A172 (cell line): Measurements from ENCODE around the gene TMEM80. TPM values are rescaled to one million over a fixed set of nuclear protein-coding genes. Genes with fewer than 3 reads are reported as not detected.
"Not testable (repeated sequence)": the region's sequence is repeated elsewhere in the genome, so short reads cannot be mapped to it uniquely, and the experiment has no call there.

Experiments
- DNase-seq: peaks from one replicate; pipeline ENCODE4 v3.0.0-alpha.2; 2015; ENCODE audit warnings: low spot score
- total RNA-seq: library from RNA; depleted of rRNA; stranded (reverse); fragments of >200 nt; shearing (Covaris generic); gene quantifications from 2 replicates; pipeline ENCODE4 v1.2.3, GENCODE V29; 2014

The TMEM80 gene
- total RNA-seq, 1 experiment from 2014 or later, result 17.1 TPM

DNA sequence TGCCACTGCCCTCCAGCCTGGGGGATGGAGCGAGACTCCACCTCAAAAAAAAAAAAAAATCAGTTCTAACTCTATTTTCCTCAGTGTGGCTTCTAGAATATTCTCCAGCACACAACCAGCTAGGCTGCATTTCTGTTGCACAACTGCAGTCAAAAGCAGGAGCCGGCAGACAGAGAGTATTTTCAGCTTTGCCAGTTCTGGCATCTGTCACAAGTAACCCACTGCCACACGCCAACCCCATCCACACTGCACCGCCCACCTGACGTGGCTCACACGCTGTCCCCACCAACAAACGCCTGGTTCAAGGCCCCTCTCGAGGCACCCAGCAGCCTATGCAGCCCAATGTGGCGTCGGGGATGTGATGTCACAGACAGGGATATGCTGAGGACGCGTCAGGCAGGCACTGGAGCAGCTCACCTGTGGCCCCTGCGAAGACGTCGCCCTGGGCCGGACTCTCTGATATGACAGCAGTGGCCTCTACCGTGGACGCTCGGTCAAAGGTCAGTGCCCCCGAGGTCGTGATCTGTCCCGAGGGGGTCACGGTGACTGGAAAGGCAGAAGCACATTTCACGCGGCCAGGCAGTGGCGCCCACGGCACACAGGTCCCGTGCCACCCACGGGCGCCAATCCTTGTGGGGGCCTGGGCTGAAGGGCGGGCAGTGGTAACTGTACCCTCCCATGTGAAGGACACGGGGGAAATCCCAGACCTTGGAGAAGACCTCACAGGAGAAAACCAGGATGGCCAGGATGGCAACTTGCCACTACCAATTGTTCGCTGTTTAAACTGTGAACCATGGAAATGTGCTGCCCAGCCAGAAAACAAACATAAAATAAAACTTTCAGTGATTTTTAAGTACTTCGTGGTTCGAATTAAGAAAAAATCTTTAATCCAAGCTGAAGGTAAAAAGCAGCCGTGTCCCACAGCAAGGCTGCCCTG lies 16.1 kb upstream of the TMEM80 start:
- no peak for DNase-seq

DNA sequence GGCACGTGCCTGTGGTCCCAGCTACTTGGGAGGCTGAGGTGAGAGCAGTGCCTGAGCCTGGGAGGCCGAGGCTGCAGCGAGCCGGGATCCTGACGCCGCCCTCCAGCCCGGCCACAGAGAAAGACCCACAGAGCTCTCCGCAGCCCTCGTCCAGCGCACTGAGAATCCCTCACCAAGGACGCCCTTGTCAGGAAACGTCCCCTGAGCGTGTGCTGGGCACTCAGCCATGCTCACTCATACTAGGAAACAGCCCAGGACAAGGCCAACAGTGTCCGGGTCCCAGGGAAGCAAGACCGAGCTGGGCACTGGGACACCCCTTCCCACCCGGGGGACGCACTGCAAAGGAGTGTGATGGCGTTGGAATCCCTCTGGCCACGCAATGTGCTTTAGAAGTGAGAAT lies 15.1 kb upstream of the TMEM80 start:
- DNase-seq, result no peak

DNA sequence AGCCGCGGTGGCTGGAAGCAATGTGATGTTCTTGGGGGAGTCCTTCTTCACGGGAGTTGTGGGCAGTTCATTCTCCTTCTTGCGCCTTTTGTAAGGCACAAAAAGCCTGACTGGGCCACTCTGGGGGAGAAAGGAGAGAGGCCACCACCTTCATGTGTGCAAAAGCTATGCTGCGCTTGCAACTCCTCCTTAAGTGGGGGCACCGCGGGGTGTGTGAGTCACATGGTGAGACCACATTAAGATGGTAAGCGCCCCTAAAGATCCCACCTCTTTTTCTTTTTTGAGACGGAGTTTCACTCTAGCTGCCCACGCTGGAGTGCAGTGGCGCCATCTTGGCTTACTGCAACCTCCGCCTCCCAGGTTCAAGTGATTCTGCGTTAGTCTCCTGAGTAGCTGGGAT lies 14.6 kb upstream of the TMEM80 start:
- no peak for DNase-seq

DNA sequence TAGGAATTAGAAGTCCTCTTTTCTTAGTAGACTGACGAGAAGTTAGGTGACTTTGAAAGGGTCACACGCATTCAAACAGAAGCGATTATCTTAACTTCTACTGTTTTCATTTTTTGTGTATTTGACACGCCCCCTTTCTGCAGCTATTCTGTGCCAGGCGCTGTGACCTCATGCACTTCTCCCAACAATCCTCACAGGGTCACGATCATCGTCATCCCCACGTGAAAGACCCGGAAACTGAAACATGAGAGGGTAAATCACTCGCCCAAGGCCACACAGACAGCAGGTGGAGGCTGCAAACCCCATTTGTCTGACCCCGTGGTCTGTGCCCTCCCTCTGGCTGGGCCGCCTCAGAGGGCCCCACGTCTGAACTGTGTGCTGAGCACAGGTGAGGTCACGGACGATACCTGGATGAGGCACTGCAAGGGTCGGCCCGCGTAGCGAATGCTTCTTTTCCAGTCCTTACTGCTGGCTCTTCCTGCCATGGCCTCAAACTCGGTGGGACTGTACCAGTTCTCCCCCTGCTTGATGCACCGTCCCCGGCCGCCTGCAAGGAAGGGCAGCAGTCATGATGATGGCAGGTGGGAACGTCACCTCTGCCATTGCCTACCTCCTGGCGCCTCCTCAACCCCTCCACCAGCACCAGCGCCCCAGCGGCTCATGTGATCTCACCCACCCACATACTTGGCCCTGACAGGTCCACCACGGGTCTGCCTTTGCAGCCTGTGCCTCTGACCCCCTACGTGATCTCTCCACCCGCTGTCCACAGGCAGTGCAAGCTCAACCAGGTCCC lies 9.0 kb upstream of the TMEM80 start:
- DNase-seq, result no peak

DNA sequence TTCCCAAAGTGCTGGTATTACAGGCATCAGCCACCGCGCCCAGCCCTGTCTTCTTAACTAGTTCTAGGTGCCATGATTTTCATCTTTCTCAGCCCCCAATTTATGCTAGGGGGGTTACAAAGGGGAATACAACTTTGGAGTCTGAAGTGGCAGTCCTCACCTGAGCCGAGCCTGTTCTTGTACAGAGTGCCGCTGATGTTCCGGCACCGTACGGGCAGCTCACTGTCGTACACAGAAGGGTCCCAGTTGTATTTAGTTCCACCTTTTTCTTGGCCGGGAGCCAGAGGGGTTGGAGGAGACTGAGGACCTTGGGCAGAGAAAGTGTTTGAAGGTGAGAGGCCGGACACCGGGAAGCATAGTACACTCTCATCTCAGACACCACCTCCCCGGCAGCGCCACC lies 7.9 kb upstream of the TMEM80 start:
- DNase-seq, result no peak

DNA sequence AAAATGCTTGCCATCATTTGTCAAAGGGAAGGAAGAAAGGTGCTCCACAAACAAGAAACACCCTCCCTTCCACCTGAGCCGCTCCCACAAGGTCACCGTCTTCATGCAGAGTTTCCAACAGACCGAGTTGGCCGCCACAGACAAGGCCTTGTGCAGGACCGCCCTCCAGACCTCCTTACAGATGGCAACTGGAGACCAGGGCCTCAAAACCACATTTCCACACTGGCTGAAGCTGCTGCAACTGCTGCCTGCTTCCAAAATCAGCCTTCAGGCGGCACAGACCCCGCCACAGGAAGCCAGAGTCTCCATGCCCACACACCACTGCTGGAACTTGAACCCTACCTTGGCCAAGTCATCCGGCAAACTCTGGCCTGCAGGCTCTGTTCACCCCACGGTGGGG lies 6.9 kb upstream of the TMEM80 start:
- DNase-seq, result no peak

DNA sequence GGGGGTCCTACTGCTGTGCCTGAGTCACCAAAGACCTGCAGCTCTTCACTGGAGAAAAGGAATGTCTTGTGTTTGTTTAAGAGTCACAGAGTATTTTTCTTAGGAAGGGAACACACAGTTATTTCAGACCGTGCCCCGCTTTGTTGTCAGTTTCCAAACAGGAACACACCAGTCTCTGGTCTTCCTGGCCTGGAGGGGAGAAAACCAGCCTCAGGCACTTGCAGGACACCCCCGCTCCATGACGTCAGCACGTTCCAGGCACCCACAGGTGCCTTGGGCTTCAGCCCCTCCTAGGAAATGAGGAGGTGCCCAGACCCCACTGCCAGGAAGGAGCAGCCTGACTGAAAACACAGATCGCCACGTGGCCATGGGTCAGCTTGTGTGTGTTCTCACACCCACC lies 6.0 kb upstream of the TMEM80 start:
- DNase-seq, result no peak

DNA sequence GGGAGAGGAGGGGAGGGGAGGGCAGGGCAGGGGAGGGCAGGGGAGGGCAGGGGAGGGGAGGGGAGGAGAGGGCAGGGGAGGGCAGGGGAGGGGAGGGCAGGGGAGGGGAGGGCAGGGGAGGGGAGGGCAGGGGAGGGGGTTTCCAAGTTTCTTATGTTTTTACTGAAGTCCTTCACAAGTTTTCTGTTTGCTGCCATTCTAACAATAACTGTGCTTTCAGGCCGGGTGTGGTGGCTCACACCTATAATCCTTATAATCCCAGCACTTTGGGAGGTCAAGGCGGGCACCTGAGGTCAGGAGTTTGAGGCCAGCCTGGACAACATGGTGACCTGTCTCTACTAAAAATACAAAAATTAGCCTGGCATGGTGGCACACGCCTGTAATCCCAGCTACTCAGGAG lies 5.4 kb upstream of the TMEM80 start:
- DNase-seq, result not testable (repeated sequence)

DNA sequence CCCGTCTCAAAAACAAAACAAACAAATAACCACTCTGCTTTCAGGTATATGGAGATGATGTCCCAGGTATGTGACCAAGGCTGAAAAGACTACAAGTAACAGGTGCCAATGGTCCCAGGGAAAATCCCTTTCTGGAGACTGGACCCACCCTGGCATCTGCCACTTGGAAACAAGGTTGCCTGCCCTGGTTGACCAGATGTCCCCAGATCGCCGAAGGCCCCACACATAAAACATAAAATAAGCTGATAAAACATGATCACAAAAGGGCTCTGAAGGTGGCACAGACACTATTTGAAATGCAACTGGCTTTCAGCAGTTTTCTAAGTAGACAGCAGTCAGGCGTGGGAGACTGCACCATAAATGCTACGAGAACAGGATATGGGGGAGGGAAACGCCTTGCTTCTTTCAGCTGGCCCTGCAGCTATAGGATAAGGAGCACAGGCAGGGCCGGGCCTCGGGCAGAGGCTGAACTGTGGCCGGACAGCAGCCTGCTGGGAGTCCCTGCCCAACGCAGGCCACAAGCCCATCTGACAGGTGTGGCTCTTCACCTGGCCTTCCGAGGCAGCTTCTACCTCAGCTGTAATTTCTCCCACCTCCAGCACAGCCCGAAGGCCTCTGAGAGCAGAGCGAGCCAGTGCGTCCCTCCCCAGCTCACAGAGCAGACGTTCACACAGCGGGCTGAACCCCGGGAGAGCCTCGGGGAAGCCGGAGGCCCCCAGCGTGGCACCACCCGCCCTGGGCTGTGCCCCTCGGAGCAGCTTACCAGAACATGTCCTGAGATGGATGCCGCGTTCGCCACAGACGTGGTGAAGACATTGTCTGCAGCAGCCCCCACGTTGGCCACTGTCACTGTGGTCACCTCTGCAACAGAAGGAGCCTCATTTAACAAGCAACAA lies 4.6 kb upstream of the TMEM80 start:
- DNase-seq, result no peak

DNA sequence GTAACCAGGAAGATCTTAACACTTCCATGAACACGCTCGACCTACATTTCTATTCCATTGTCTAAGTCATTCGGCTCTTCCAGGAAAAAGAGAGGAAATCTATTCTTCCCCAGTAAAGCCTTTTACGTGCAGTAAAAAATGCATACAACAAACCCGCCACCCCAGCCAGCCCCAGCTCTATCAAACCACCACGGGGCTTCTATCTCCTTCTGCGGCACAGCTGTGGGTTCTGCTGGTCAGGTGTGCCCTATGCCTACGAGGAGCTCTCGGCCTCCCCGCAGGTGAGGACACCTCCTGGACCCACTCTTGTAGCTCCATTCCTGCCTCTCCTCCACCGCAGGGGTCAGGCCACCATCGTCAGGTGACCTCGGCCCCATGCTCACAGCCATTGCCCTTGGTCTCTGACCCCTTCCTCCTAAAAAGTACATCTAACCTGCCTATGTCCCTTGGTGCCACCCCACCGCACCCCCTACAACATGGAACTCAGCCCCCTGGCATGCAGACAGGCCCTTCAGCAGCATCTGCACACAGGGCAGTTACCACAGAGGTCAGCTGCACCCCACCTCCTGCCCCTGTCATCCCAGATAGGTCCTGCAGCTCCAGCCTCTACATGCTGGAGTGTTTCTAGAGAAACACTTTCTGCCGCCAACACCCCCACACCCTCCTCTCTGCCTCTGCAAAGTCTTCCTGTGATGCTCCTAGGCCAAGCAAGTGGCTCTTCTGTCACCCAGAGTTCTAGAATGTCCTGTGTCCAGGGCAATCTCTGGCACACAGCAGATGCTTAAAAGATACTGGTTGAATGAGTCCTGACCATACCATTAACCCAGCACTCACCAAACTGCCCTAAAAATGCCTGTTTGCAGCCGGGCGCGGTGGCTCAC lies 3.7 kb upstream of the TMEM80 start:
- DNase-seq, result no peak

DNA sequence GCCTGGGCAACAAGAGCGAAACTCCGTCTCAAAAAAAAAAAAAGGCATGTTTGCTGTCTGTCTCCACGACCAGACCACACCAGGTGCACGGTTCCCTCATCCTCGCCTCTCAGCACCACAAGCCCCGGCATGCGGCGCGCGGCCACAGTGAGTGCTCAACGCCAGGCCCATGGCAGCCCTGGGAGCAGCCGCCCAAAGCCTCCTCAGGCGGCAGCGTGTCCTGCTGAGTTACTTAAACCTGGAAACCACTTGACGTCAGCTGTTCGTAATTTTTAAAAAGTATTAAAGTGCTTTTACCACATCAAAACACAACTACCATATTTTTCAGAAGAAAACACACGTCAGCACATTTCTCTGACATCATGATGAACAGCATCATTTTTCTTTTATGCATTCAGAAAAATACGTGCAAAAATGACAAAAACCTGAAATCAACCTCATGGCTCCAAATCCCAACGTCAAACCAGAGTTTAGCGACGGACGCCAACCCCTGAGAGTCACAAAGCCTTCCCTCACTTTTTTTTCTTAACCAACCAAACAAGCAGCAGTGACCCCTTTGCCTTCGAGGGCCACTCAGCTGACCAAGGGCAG lies 2.7 kb upstream of the TMEM80 start:
- no peak for DNase-seq

DNA sequence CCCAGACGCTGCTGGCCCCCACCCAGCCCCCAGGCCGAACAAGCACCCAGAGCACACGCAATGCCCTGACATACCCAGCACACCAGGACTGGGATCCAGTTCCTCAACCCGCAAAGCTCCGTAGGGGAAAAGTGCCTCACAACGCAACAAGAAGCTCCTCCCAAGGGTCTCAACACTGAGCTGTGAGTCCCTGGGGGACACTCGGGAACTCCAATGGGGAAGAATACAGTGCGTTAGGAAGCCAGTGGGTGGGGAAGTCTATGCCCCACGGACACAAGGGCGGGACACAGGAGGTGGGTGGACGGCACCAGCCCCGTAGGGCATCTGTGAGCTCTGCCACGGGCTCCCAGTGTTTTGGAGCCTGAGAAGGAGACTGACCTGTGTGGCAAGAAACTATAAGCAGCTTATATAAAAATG lies 2.2 kb upstream of the TMEM80 start:
- DNase-seq, result no peak

DNA sequence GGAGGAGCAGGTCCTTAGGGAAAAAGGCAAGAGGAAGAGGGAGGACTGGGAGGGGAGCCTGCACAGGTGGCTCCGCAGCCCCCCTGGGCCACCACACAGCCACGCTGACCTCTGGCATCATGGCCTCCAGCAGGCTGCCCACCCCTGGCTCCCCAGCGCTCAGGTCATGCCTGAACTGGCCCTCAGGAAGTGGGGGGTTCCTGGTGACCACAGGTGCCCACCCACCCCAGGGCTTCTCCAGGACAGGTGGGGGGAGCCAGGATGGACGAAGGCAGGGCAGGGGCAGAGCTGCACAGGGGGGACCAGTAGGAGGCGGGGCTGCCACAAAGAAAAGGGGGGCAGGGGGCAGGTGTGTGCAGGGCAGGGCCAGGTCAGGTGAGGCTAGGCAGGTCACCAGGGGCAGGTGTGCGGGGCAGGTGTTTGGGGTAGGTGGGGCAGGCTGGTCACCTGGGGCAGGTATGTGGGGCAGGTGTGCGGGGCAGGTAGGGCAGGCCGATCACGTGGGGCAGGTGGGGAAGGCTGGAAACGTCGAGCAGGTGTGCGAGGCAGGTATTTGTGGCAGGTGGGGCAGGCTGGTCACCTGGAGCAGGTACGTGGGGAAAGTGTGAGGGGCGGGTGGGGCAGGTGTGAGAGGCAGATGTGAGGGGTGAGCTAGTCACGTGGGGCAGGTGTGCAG lies 1.6 kb upstream of the TMEM80 start:
- no peak for DNase-seq

DNA sequence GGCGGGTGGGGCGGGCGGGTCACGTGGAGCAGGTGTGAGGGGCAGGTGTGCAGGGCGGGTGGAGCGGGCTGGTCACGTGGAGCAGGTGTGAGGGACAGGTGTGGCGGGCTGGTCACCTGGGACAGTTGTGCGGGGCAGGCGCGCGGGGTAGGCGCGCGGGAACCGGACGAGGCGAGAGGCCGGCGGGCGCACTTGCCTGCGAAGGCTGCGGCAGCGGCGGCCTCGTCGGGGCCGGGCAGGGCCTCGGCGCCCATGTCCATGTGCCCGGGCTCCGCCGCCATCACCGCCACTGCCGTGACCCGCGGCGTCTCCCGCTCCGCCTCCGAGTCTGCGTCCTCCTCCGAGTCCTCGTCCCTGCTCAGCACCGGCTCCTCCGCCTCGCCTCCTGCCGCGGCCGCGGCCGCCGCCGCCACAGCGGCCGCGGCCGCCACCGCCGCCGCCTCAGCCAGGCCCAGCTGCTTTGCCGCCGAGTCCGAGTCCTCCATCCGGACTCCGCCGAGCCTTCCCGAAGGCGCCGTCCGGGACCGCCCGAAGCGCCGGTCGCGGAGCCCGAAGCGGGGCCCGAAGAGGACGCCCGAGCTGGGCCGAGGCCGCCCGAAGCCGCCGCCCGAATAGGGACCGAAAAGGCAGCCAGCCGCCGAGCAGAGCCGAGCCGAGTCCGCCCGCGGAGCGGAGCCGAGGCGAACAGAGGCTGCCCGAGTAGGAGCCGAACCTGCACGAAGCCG lies 891 bp upstream of the TMEM80 start, which contains the start of gene DEAF1:
DEAF1 (minus strand) TSS at position 660 of the 725 bp plus-strand sequence; CDS start at position 485, 175 bp downstream.
- no peak for DNase-seq

DNA sequence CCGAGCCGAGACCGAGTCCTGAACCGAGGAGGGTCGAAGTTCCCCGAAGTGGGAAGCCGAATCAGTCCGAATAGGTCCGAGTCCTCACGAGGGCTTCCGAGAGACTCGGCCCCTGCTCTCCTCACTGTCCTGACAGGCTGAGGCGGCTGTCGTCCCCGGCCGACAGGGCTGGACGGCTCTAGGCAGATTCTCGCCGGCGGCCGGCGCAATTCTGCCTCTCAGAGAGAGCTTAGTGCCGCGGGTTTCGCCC lies 403 bp upstream of the TMEM80 start:
- DNase-seq, result peak; percentile 78

DNA sequence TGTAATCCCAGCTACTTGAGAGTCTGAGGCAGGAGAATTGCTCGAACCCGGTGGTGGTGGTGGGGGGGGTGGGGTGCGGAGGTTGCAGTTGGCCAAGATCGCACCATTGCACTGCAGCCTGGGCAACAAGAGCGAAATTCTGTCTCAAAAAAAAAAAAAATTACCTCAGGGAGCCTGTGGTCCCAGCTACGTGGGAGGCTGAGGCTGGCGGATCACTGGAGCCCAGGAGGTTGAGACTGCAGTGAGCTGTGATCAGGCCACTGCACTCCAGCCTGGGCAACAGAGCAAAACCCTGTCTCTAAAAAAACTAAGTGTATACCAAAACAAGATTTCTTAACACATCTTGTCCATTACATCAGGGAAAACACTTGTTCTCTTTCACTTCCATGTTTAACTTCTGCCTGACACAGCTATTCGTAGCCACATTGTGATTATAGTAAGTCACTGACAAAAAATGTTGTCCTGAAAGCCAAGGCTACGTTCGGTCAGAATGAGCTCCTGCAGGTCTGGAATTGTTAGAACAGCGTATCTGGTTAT lies 1.4 kb downstream of the TMEM80 start:
- DNase-seq, result peak; percentile 37

DNA sequence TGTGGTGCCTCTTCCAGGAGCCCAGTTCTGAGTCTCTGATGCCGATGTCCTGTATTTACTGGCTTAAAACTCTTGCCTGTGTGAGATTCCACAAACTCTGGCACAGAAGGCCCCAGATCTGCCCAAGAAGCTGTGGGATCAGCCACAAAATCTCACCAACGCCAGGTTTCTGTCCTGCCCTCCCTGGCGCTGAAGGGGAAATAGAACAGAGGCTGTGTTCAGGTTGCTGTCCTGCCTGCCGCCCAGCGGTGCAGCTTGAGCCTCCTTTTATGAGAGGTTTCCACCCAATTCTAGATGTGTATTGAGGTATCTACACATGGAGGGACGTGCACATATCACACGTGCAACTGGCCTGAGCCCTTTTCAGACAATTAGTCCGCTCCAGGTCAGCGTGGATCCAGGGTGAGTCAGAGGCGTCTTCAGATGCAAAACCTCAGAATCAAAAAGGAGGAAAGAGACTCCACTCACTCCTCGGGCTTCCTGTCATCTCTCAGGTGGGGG lies 2.2 kb downstream of the TMEM80 start:
- DNase-seq, result peak; percentile 81

DNA sequence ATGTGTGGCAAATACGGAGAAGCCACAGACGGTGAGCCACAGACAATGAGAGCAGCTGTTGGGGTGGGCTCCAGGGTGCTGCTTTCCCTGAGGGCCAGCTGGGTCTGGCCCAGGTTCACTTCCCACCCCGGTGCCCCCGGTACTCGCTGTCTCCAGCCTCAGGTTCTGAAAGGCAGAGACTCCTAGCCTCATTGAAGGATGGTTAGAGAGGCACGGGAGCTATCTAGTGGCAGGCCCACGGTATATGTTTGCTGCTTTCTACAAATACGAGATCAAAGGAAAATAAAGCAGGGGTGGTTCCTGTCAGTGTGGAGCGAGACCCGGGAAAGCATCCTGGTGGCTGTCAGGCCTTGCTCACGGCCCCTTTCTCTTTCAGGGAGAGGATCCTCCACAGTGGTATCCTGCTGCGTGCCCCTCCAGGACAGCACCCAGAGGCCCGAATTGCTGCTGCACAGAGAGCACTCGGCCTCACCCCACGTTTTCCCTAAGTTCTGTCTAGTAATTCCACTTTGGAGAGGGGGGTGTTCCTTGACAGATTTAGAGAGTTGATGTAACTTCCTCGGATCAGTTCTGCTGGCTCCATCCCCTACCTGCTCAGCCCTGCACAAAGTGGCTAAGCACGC lies 3.0 kb downstream of the TMEM80 start:
- DNase-seq, result no peak
